ENCODE measurements around the gene IDH3B. TPM values are rescaled to one million over a fixed set of nuclear protein-coding genes. Genes with fewer than 3 reads are reported as not detected.

Gene IDH3B
- total RNA-seq, 1 experiment from 2014 or later, result 174 TPM

- no peak overlapping the region for H3K4me3 ChIP-seq (ENCODE audit: insufficient read depth, low read depth, low read length)
- H3K27me3 ChIP-seq (ENCODE audit: control insufficient read depth, insufficient read depth, low read length), result no peaks in the 10 kb centered on the region
- H3K36me3 ChIP-seq (replicated peaks; ENCODE audit: control insufficient read depth, insufficient read depth, low read length), result peaks cover 70% of the 10 kb centered on the region
- DNase-seq, result no peak
Measured at GRCh38 chr20:2656471-2657117, 7.4 kb downstream of the IDH3B start.

- no peak overlapping the region for H3K4me3 ChIP-seq (ENCODE audit: insufficient read depth, low read depth, low read length)
Measured at GRCh38 chr20:2655331-2656116, 8.5 kb downstream of the IDH3B start.

GRCh38 chr20:2654831-2655230, 9.2 kb downstream of the IDH3B start:
- DNase-seq, result no peak
- Histone ChIP-seq H3K36me3 (replicated peaks; ENCODE audit: control insufficient read depth, insufficient read depth, low read length) (peaks cover 59% of the 10 kb centered on the region), H3K4me3 (ENCODE audit: insufficient read depth, low read depth, low read length) (no peak overlapping the region), H3K27me3 (ENCODE audit: control insufficient read depth, insufficient read depth, low read length) (no peaks in the 10 kb centered on the region)

More at GRCh38 chr20:2655331-2656116, 8.5 kb downstream of the IDH3B start:
- Histone ChIP-seq H3K27me3 (ENCODE audit: control insufficient read depth, insufficient read depth, low read length) (no peaks in the 10 kb centered on the region), H3K36me3 (replicated peaks; ENCODE audit: control insufficient read depth, insufficient read depth, low read length) (peaks cover 64% of the 10 kb centered on the region)
- DNase-seq, result no peak

- DNase-seq, result no peak
- H3K4me3 ChIP-seq (ENCODE audit: insufficient read depth, low read depth, low read length), result peak overlapping the region; percentile 99; the same call in 1 of the 2 replicates
- no peaks in the 10 kb centered on the region for H3K27me3 ChIP-seq (ENCODE audit: control insufficient read depth, insufficient read depth, low read length)
- H3K36me3 ChIP-seq (replicated peaks; ENCODE audit: control insufficient read depth, insufficient read depth, low read length), result peaks cover 55% of the 10 kb centered on the region
Measured at GRCh38 chr20:2654384-2654822, 9.6 kb downstream of the IDH3B start.

- peak; percentile 10 for DNase-seq
- Histone ChIP-seq H3K27me3 (ENCODE audit: control insufficient read depth, insufficient read depth, low read length) (no peaks in the 10 kb centered on the region), H3K4me3 (ENCODE audit: insufficient read depth, low read depth, low read length) (peak overlapping the region; percentile 99), H3K36me3 (replicated peaks; ENCODE audit: control insufficient read depth, insufficient read depth, low read length) (peaks cover 49% of the 10 kb centered on the region)
Measured at GRCh38 chr20:2653556-2654383, 10.2 kb downstream of the IDH3B start.

GRCh38 chr20:2652724-2653555, 11.1 kb downstream of the IDH3B start:
- Histone ChIP-seq H3K4me3 (ENCODE audit: insufficient read depth, low read depth, low read length) (peak overlapping the region; percentile 99), H3K36me3 (replicated peaks; ENCODE audit: control insufficient read depth, insufficient read depth, low read length) (peaks cover 44% of the 10 kb centered on the region), H3K27me3 (ENCODE audit: control insufficient read depth, insufficient read depth, low read length) (no peaks in the 10 kb centered on the region)
- peak; percentile 72 for DNase-seq

- peaks cover 39% of the 10 kb centered on the region for H3K36me3 ChIP-seq (replicated peaks; ENCODE audit: control insufficient read depth, insufficient read depth, low read length)
- peak; percentile 98 for DNase-seq
- H3K4me3 ChIP-seq (ENCODE audit: insufficient read depth, low read depth, low read length), result peak within 1 kb of the TSS; percentile 99
- no peaks in the 10 kb centered on the region for H3K27me3 ChIP-seq (ENCODE audit: control insufficient read depth, insufficient read depth, low read length)
Measured at GRCh38 chr20:2651772-2652723, 12.0 kb downstream of the IDH3B start, which contains the start of gene NOP56. TSS of gene NOP56 (plus strand) at chr20:2652632. CDS start at chr20:2652661, 29 bp downstream.

- Histone ChIP-seq H3K27me3 (ENCODE audit: control insufficient read depth, insufficient read depth, low read length) (no peaks in the 10 kb centered on the region), H3K36me3 (replicated peaks; ENCODE audit: control insufficient read depth, insufficient read depth, low read length) (no peaks in the 10 kb centered on the region), H3K4me3 (ENCODE audit: insufficient read depth, low read depth, low read length) (no peak overlapping the region)
- no peak for DNase-seq
Measured at GRCh38 chr20:2643708-2644107, 20.3 kb downstream of the IDH3B start.

- DNase-seq, result no peak
- Histone ChIP-seq H3K27me3 (ENCODE audit: control insufficient read depth, insufficient read depth, low read length) (no peaks in the 10 kb centered on the region), H3K36me3 (replicated peaks; ENCODE audit: control insufficient read depth, insufficient read depth, low read length) (no peaks in the 10 kb centered on the region), H3K4me3 (ENCODE audit: insufficient read depth, low read depth, low read length) (no peak overlapping the region)
Measured at GRCh38 chr20:2640899-2641298, 23.1 kb downstream of the IDH3B start.

- Histone ChIP-seq H3K27me3 (ENCODE audit: control insufficient read depth, insufficient read depth, low read length) (no peaks in the 10 kb centered on the region), H3K36me3 (replicated peaks; ENCODE audit: control insufficient read depth, insufficient read depth, low read length) (no peaks in the 10 kb centered on the region), H3K4me3 (ENCODE audit: insufficient read depth, low read depth, low read length) (no peak overlapping the region)
- no peak for DNase-seq
Measured at GRCh38 chr20:2640260-2640659, 23.8 kb downstream of the IDH3B start.

GRCh38 chr20:2637246-2637645, 26.8 kb downstream of the IDH3B start:
- Histone ChIP-seq H3K27me3 (ENCODE audit: control insufficient read depth, insufficient read depth, low read length) (no peaks in the 10 kb centered on the region; the same call in 1 of the 2 replicates), H3K36me3 (replicated peaks; ENCODE audit: control insufficient read depth, insufficient read depth, low read length) (no peaks in the 10 kb centered on the region), H3K4me3 (ENCODE audit: insufficient read depth, low read depth, low read length) (no peak overlapping the region)
- DNase-seq, result no peak

- Histone ChIP-seq H3K27me3 (ENCODE audit: control insufficient read depth, insufficient read depth, low read length) (no peaks in the 10 kb centered on the region; the same call in 1 of the 2 replicates), H3K4me3 (ENCODE audit: insufficient read depth, low read depth, low read length) (no peak overlapping the region), H3K36me3 (replicated peaks; ENCODE audit: control insufficient read depth, insufficient read depth, low read length) (no peaks in the 10 kb centered on the region)
- no peak for DNase-seq
Measured at GRCh38 chr20:2633381-2633780, 30.6 kb downstream of the IDH3B start.

- DNase-seq, result no peak
- H3K4me3 ChIP-seq (ENCODE audit: insufficient read depth, low read depth, low read length), result no peak overlapping the region
- no peaks in the 10 kb centered on the region for H3K36me3 ChIP-seq (replicated peaks; ENCODE audit: control insufficient read depth, insufficient read depth, low read length)
- no peaks in the 10 kb centered on the region; the same call in 1 of the 2 replicates for H3K27me3 ChIP-seq (ENCODE audit: control insufficient read depth, insufficient read depth, low read length)
Measured at GRCh38 chr20:2631228-2631627, 32.8 kb downstream of the IDH3B start.

Data from H7 (cell line).